K562 (cell line): Measurements from ENCODE around the gene CPSF2. TPM values are rescaled to one million over a fixed set of nuclear protein-coding genes. Genes with fewer than 3 reads are reported as not detected.

ENCODE experiments used
- BMI1 ChIP-seq: fragments of 150-350 bp; IDR thresholded peaks from 2 replicates; pipeline ENCODE4 v1.6.1; 2014; ENCODE audit warnings: low read length
- CUX1 ChIP-seq: fragments of 200-800 bp; sonication (Bioruptor generic); IDR thresholded peaks from 2 replicates; pipeline ENCODE4 v1.6.1; 2016; ENCODE audit warnings: missing genetic modification characterization, missing compliant biosample characterization
- DIDO1 ChIP-seq: fragments of 450-650 bp; IDR thresholded peaks from 2 replicates; pipeline ENCODE4 v1.6.1; 2016; ENCODE audit warnings: low read depth, missing biosample characterization, missing genetic modification characterization
- ELF2 ChIP-seq: fragments of 250-450 bp; sonication (Bioruptor Pico); IDR thresholded peaks from 2 replicates; pipeline ENCODE4 v1.5.0; 2021; ENCODE audit warnings: mild to moderate bottlenecking
- FOXP4 ChIP-seq: sonication (generic); formaldehyde crosslinking; IDR thresholded peaks from 2 replicates; pipeline ENCODE4 v1.8.0; 2022; ENCODE audit warnings: mild to moderate bottlenecking, missing genetic modification reagents, borderline replicate concordance
- LCOR ChIP-seq: sonication (generic); formaldehyde crosslinking; IDR thresholded peaks from 2 replicates; pipeline ENCODE4 v1.8.0; 2022; ENCODE audit warnings: mild to moderate bottlenecking, missing genetic modification reagents
- NCOA1 ChIP-seq: fragments of 450-650 bp; IDR thresholded peaks from 2 replicates; pipeline ENCODE4 v1.6.1; 2016; ENCODE audit warnings: low read depth
- NCOA2 ChIP-seq, 2 experiments: fragments of 450-650 bp; IDR thresholded peaks; 2 replicates each; pipeline ENCODE4 v1.6.1; 2018; ENCODE audit warnings: mild to moderate bottlenecking in 2 of 2, moderate library complexity in 1 of 2; ENCODE audit not compliant: partially characterized antibody in 2 of 2
- NR1H2 ChIP-seq: sonication (generic); formaldehyde crosslinking; IDR thresholded peaks from 2 replicates; pipeline ENCODE4 v1.4.0; 2020; ENCODE audit warnings: mild to moderate bottlenecking, missing genetic modification reagents
- PHB ChIP-seq: fragments of 250-450 bp; sonication (Bioruptor Pico); IDR thresholded peaks from 2 replicates; pipeline ENCODE4 v1.5.0; 2021
- PHF21A ChIP-seq: fragments of 450-650 bp; IDR thresholded peaks from 2 replicates; pipeline ENCODE4 v1.6.1; 2017; ENCODE audit warnings: low read depth, borderline replicate concordance
- PPARD ChIP-seq: fragments of 250-450 bp; sonication (Bioruptor Pico); IDR thresholded peaks from 2 replicates; pipeline ENCODE4 v1.8.0; 2022; ENCODE audit warnings: inconsistent platforms, mild to moderate bottlenecking, moderate library complexity
- RUNX1 ChIP-seq: sonication (generic); IDR thresholded peaks from 2 replicates; pipeline ENCODE4 v1.6.1; 2016; ENCODE audit warnings: antibody characterized with exemption, low read depth
- YBX1 ChIP-seq: fragments of 450-650 bp; IDR thresholded peaks from 2 replicates; pipeline ENCODE4 v1.7.1; 2016; ENCODE audit warnings: mild to moderate bottlenecking
- ZBTB5 ChIP-seq: fragments of 450-650 bp; IDR thresholded peaks from 2 replicates; pipeline ENCODE4 v1.6.1; 2017; ENCODE audit warnings: antibody characterized with exemption
- ZBTB7A ChIP-seq: IDR thresholded peaks from 2 replicates; pipeline ENCODE4 v1.6.1; 2011; ENCODE audit warnings: low read depth, mild to moderate bottlenecking, low read length, moderate library complexity, borderline replicate concordance; ENCODE audit not compliant: control insufficient read depth
- ZFP36 ChIP-seq: fragments of 150-350 bp; IDR thresholded peaks from 2 replicates; pipeline ENCODE4 v1.6.1; 2018; ENCODE audit warnings: low read length, low read depth; ENCODE audit not compliant: partially characterized antibody
- ZNF224 ChIP-seq: sonication (generic); formaldehyde crosslinking; IDR thresholded peaks from 2 replicates; pipeline ENCODE4 v1.8.0; 2022; ENCODE audit warnings: mild to moderate bottlenecking, missing genetic modification reagents
- ZNF282 ChIP-seq: sonication (generic); formaldehyde crosslinking; IDR thresholded peaks from 2 replicates; pipeline ENCODE4 v1.8.1; 2023; ENCODE audit warnings: missing genetic modification reagents
- ZNF644 ChIP-seq: fragments of 200-800 bp; sonication (Bioruptor generic); IDR thresholded peaks from 2 replicates; pipeline ENCODE4 v1.6.1; 2016; ENCODE audit warnings: low read depth, missing genetic modification characterization, missing compliant biosample characterization
- ZNF79 ChIP-seq: fragments of 250-450 bp; sonication (Bioruptor Pico); IDR thresholded peaks from 2 replicates; pipeline ENCODE4 v1.4.0; 2020; ENCODE audit warnings: low read depth, mild to moderate bottlenecking, moderate library complexity
- polyA plus RNA-seq, 8 experiments: library from polyadenylated mRNA; depleted of rRNA in 4 of 8; stranded (reverse) in 5 of 8; unstranded in 3 of 8; fragments of >200 nt; fragmentation: Nextera tagmentation in 2 of 8; fragmentation: Illumina TruSeq in 1 of 8; extraction: Ambion mirVana in 2 of 8; extraction: Trizol in 1 of 8; gene quantifications; 2 replicates each; pipeline versions ENCODE4 v1.2.1 to v1.2.3, GENCODE V29; 2011 to 2014; ENCODE audit warnings: inconsistent platforms in 1 of 8, missing spikeins in 1 of 8
- total RNA-seq, 7 experiments: library from RNA; depleted of rRNA in 6 of 7; stranded (reverse); fragments of >200 nt in 6 of 7; fragmentation: Illumina TruSeq in 2 of 7; extraction: Trizol in 2 of 7; gene quantifications; 2 replicates each; pipeline versions ENCODE4 v1.2.1 to v1.2.3, GENCODE V29; 2011 to 2021; ENCODE audit warnings: low replicate concordance in 1 of 7

Gene CPSF2
- total and polyA plus RNA-seq, 9 of the 15 experiments (the other 6 are each of a cell fraction or from before 2014, with no cell fraction given): 20.8 to 71.3 (median 49.0) TPM

- TF ChIP-seq CUX1: no peak
- TF ChIP-seq ZNF224 (CRISPR knock-in tag): no peak
- TF ChIP-seq PHF21A: no peak
- no peak for TF ChIP-seq RUNX1
- no peak for TF ChIP-seq NCOA1
- no peak for TF ChIP-seq ZNF79 (CRISPR knock-in tag)
- TF ChIP-seq ZBTB7A: peak; percentile 59; the same call in 1 of the 2 replicates
- no peak for TF ChIP-seq ZNF282 (CRISPR knock-in tag)
- no peak for TF ChIP-seq DIDO1 (tag)
- no peak for TF ChIP-seq ZFP36
- TF ChIP-seq PHB (CRISPR knock-in tag): no peak
- no peak for TF ChIP-seq BMI1
- no peak for TF ChIP-seq ZBTB5
- no peak for TF ChIP-seq PPARD (CRISPR knock-in tag)
- TF ChIP-seq YBX1: no peak
- no peak for TF ChIP-seq ZNF644 (tag)
- no peak for TF ChIP-seq FOXP4 (CRISPR knock-in tag)
- no peak for TF ChIP-seq NCOA2 (IDR thresholded peaks at IDR 0.05; ENCODE audit: partially characterized antibody in 2 of 2)
- TF ChIP-seq NR1H2 (CRISPR knock-in tag): no peak
- no peak for TF ChIP-seq ELF2 (CRISPR knock-in tag)
- no peak for TF ChIP-seq LCOR
Observed at GRCh38 chr14:92106143-92106926, 15.4 kb upstream of the CPSF2 start, which contains the start of gene ATXN3 (continued).
